Body of pancreas (tissue), 4 donors: ENCODE data around the gene APBA1. TPM values are rescaled to one million over a fixed set of nuclear protein-coding genes. Genes with fewer than 3 reads are reported as not detected.

Experiments
- ATAC-seq: fragments of 150-250 bp; one replicate; pipeline ENCODE4 v1.9.1; 2016
- DNase-seq, 4 donors: peaks; one replicate each; pipeline ENCODE4 v3.0.0-alpha.2; 2019
- H3K27ac ChIP-seq, 4 donors: fragments of 200-600 bp; sonication (generic); 1 replicate in 3 of 4; 2 replicates in 1 of 4; pipeline versions ENCODE4 v1.5.1 to v1.6.1; 2016 to 2019; ENCODE audit warnings: mild to moderate bottlenecking in 1 of 4, mixed read lengths in 1 of 4, moderate library complexity in 1 of 4
- H3K27me3 ChIP-seq, 2 donors: fragments of 200-600 bp; sonication (generic); one replicate each; pipeline ENCODE4 v1.6.0; 2016; ENCODE audit warnings: mild to moderate bottlenecking in 1 of 2
- H3K36me3 ChIP-seq, 2 donors: fragments of 200-600 bp; sonication (generic); replicated peaks in 1 of 2; 2 replicates each; pipeline ENCODE4 v1.5.1; 2016; ENCODE audit warnings: low read depth in 2 of 2; ENCODE audit not compliant: insufficient read depth in 1 of 2
- H3K4me1 ChIP-seq: fragments of 200-600 bp; sonication (generic); one replicate; pipeline ENCODE4 v1.6.0; 2016
- H3K4me3 ChIP-seq, 2 donors: fragments of 200-600 bp; sonication (generic); 1 replicate in 1 of 2; 2 replicates in 1 of 2; pipeline ENCODE4 v1.5.1; 2016 to 2019
- H3K9me3 ChIP-seq, 3 donors: fragments of 200-600 bp; sonication (generic); 1 replicate in 2 of 3; 2 replicates in 1 of 3; pipeline ENCODE4 v1.5.1; 2016
- POLR2A ChIP-seq, 3 donors: fragments of 450-650 bp; IDR thresholded peaks; one replicate each; pipeline ENCODE4 v1.6.1; 2016; ENCODE audit warnings: antibody characterized with exemption in 3 of 3, mild to moderate bottlenecking in 2 of 3
- WGBS, 2 donors: methylation state at CpG; one replicate each; pipeline ENCODE4 v1.1.5; 2017; 5-methylcytosine and 5-hydroxymethylcytosine counted together
- intact Hi-C: fragments of 100-400 bp; cut with DNase I; formaldehyde crosslinking; loops from one replicate; pipeline ENCODE4 v1.15.1; 2023
- total RNA-seq, 2 donors: library from RNA; depleted of rRNA; stranded (reverse); fragments of >200 nt; gene quantifications; one replicate each; pipeline ENCODE4 v1.1.0, GENCODE V29; 2016
- TF ChIP-seq, protein P1 (sequence below), 7 experiments: fragments of 450-650 bp in 4 of 7; fragments of 200-600 bp in 3 of 7; sonication (generic) in 3 of 7; IDR thresholded peaks; one replicate each; pipeline ENCODE4 v1.5.1; 2016 to 2019; ENCODE audit warnings: antibody characterized with exemption in 7 of 7

Gene APBA1
- total RNA-seq, 2 donors from 2014 or later: 3.3 to 3.6 TPM

DNA sequence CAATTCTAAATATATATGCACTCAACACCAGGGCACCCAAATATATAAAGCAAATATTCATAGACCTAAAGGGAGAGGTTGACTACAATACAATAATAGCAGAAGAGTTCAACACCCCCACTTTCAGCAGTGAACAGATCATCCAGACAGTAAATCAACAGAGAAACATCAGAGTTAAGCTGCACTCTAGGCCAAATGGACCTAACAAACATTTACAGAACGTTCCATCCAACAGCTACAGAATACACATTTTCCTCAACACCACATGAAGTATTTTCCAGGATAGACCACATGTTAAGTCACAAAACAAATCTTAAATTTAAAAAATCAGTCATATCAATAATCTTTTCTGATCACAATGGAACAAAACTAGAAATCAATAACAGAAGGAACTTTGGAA is 18.9 kb downstream of the APBA1 start:
- Histone ChIP-seq H3K27ac (no peak overlapping the region), H3K4me3 (no peak overlapping the region), H3K9me3 (no peaks in the 10 kb centered on the region), H3K36me3 (no peaks in the 10 kb centered on the region), H3K4me1 (no peaks in the 10 kb centered on the region), H3K27me3 (no peaks in the 10 kb centered on the region)
- intact Hi-C loops: no loop called here
- 68 to 79% methylated on average over 1 of the region's 1 CpG for WGBS, 2 donors
- TF ChIP-seq, protein P1, sequence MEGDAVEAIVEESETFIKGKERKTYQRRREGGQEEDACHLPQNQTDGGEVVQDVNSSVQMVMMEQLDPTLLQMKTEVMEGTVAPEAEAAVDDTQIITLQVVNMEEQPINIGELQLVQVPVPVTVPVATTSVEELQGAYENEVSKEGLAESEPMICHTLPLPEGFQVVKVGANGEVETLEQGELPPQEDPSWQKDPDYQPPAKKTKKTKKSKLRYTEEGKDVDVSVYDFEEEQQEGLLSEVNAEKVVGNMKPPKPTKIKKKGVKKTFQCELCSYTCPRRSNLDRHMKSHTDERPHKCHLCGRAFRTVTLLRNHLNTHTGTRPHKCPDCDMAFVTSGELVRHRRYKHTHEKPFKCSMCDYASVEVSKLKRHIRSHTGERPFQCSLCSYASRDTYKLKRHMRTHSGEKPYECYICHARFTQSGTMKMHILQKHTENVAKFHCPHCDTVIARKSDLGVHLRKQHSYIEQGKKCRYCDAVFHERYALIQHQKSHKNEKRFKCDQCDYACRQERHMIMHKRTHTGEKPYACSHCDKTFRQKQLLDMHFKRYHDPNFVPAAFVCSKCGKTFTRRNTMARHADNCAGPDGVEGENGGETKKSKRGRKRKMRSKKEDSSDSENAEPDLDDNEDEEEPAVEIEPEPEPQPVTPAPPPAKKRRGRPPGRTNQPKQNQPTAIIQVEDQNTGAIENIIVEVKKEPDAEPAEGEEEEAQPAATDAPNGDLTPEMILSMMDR (IDR thresholded peaks at IDR 0.05): no peak
- TF ChIP-seq POLR2A (IDR thresholded peaks at IDR 0.05): no peak
- ATAC-seq (no peak), DNase-seq (no peak)

DNA sequence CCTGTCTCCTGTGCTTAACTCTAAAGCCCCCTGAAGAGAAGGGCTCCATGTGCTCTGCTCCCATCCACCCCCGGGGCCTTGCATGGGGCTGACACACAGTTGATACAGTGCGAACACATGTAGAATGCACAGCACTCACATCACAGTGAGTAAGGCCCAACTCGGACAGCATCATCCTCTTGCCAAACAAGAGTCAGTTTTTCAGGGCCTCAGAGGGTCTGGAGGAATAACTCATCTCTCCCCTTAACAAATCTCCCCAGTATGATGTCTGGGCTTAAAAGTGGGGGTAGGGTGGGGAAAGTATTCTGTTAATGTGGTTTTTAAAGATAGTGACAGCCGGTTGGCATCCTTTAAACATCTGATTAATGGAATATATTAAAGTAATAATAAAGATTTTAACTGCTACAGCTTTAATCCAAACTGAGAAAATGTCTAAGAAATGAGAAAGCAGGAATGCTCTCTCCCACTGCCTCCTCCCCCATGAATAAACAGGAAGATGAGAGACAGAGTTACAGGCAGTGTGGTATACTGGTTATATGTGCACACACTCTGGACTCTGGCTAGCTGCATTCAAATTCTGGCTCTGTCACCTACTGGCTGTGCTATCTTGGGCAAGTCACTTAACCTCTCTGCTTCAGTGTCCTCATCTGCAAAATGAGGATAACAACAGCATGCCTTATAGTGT is 22.5 kb downstream of the APBA1 start:
- 42 to 48% methylated on average over 4 of the region's 4 CpGs for WGBS, 2 donors

DNA sequence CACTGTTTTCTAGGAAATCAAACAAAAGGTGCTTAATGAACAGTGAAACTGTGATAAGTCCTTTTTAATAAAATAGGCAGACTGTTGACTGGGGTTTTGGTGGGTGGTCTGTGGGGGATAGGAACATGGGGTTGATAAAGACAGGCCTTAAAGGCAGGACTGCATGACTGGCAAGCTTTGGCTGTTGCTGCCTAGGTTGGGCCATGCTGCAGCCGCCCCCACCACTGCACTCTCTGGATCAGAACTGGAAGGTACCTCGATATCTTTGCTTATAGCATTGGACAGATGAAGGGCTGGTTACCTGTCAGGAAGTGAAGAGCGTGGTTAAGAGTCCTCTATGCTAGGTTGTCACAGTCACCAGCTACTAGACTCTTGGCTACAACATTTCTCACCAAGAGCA is 24.4 kb downstream of the APBA1 start:
- H3K4me3 ChIP-seq: no peak overlapping the region
- H3K4me1 ChIP-seq: peaks cover 14% of the 10 kb centered on the region
- 89 to 92% methylated on average over 3 of the region's 3 CpGs for WGBS, 2 donors
- H3K27me3 ChIP-seq: no peaks in the 10 kb centered on the region
- intact Hi-C loops: no loop called here
- ATAC-seq: no peak
- TF ChIP-seq, protein P1 (IDR thresholded peaks at IDR 0.05): no peak
- no peak for TF ChIP-seq POLR2A (IDR thresholded peaks at IDR 0.05)
- no peak overlapping the region for H3K27ac ChIP-seq
- no peaks in the 10 kb centered on the region for H3K9me3 ChIP-seq
- H3K36me3 ChIP-seq: no peaks in the 10 kb centered on the region
- DNase-seq: no peak

More for the DNA sequence above, 22.5 kb downstream of the APBA1 start:
- no peaks in the 10 kb centered on the region for H3K36me3 ChIP-seq
- H3K27me3 ChIP-seq: no peaks in the 10 kb centered on the region
- ATAC-seq (no peak), DNase-seq (no peak)
- H3K9me3 ChIP-seq: no peaks in the 10 kb centered on the region
- H3K4me3 ChIP-seq: no peak overlapping the region
- peaks cover 14% of the 10 kb centered on the region for H3K4me1 ChIP-seq
- no peak overlapping the region for H3K27ac ChIP-seq
- intact Hi-C loops: no loop called here
- TF ChIP-seq, protein P1 (IDR thresholded peaks at IDR 0.05): no peak
- TF ChIP-seq POLR2A (IDR thresholded peaks at IDR 0.05): no peak

DNA sequence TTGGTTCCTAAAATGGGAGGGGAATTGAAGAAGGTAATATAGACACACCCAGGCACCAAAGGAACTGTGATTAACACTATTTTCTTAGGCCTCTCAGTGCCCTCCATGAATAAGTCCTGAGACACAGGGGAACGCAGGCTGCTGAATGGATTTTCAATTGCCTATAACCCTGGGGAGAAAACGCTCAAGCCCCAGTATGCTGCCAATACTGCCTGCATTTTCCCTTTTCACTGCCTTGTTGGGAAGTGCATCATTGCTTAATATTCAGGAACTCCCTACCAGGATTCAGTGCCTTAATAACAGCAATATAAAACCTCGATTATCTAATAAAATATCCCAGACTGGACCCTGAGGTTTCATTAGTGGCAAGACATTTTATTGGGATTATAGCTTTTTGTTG is 25.4 kb downstream of the APBA1 start:
- intact Hi-C loops: no loop called here
- Histone ChIP-seq H3K4me3 (no peak overlapping the region), H3K4me1 (peaks cover 14% of the 10 kb centered on the region), H3K27ac (no peak overlapping the region), H3K9me3 (no peaks in the 10 kb centered on the region), H3K27me3 (no peaks in the 10 kb centered on the region), H3K36me3 (no peaks in the 10 kb centered on the region)
- ATAC-seq (no peak), DNase-seq (no peak)
- no peak for TF ChIP-seq POLR2A (IDR thresholded peaks at IDR 0.05)
- TF ChIP-seq, protein P1 (IDR thresholded peaks at IDR 0.05): no peak
- 78 to 86% methylated on average over 3 of the region's 3 CpGs for WGBS, 2 donors

DNA sequence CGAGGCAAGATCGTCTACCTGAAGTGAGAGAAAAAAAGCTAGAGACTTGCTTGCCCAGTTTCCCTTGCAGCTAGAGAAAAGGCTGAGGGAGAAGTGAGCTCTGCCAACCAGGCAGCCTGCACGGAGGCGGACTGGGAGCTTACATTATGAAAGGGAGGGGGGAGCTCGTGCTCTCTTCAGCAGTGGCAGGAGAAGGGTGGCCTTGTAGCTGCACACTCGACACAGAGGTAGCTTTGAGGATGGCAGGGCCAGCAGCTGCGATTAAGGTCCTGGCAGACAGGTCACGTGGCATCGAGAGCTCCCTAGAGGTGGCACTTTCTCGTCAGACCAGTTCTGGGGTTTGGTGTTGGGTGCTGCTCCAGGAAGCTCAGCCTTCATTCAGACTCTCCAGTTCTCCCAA is 26.7 kb downstream of the APBA1 start:
- peaks cover 14% of the 10 kb centered on the region for H3K4me1 ChIP-seq
- H3K4me3 ChIP-seq: no peak overlapping the region
- intact Hi-C loops: no loop called here
- no peaks in the 10 kb centered on the region for H3K9me3 ChIP-seq
- H3K27ac ChIP-seq: peak overlapping the region in 3 of 4 donors; percentile 72 to 83 (median 75)
- DNase-seq (peak; percentile 85 to 94 (median 91)), ATAC-seq (peak; percentile 99)
- H3K36me3 ChIP-seq: no peaks in the 10 kb centered on the region
- WGBS, 2 donors: 13 to 16% methylated on average over 5 to 10 of the region's 10 CpGs
- no peaks in the 10 kb centered on the region for H3K27me3 ChIP-seq
- TF ChIP-seq, protein P1 (IDR thresholded peaks at IDR 0.05): peak in 2 of 7 experiments; percentile 23 to 25
- TF ChIP-seq POLR2A (IDR thresholded peaks at IDR 0.05): peak in 2 of 3 donors; percentile 44 to 53
